ENCODE measurements around the gene IGIP. TPM values are rescaled to one million over a fixed set of nuclear protein-coding genes. Genes with fewer than 3 reads are reported as not detected.

IGIP gene
- total RNA-seq, 1 donor: 10.5 TPM

- Histone ChIP-seq H2AFZ (ENCODE audit: low read length) (no peak overlapping the region), H3K9me3 (ENCODE audit: low read depth, low read length) (no peaks in the 10 kb centered on the region), H3K79me2 (ENCODE audit: insufficient read depth, low read length) (peaks cover 92% of the 10 kb centered on the region), H3K27ac (ENCODE audit: low read depth, low read length) (no peak overlapping the region), H3K36me3 (ENCODE audit: insufficient read depth, low read length) (no peaks in the 10 kb centered on the region), H3K4me1 (ENCODE audit: insufficient read depth, low read length) (peaks cover 26% of the 10 kb centered on the region), H3K27me3 (ENCODE audit: insufficient read depth, low read length) (no peaks in the 10 kb centered on the region), H3K4me2 (ENCODE audit: insufficient read depth, low read length) (no peak overlapping the region), H3K4me3 (ENCODE audit: insufficient read depth, low read length) (no peak overlapping the region), H4K20me1 (ENCODE audit: insufficient read depth, low read length) (peaks cover 72% of the 10 kb centered on the region)
- DNase-seq (ENCODE audit: insufficient read length, low spot score, missing footprints): no peak
- no peak for TF ChIP-seq CTCF (IDR thresholded peaks at IDR 0.05; ENCODE audit: extremely low read depth, low read depth, low read length)
Measured at GRCh38 chr5:140116716-140117115, 9.0 kb upstream of the IGIP start.

- Histone ChIP-seq H3K27ac (ENCODE audit: low read depth, low read length) (no peak overlapping the region), H3K36me3 (ENCODE audit: insufficient read depth, low read length) (no peaks in the 10 kb centered on the region), H3K79me2 (ENCODE audit: insufficient read depth, low read length) (peaks cover 92% of the 10 kb centered on the region), H3K9me3 (ENCODE audit: low read depth, low read length) (no peaks in the 10 kb centered on the region), H3K4me3 (ENCODE audit: insufficient read depth, low read length) (no peak overlapping the region), H2AFZ (ENCODE audit: low read length) (no peak overlapping the region), H3K4me1 (ENCODE audit: insufficient read depth, low read length) (peaks cover 20% of the 10 kb centered on the region), H3K4me2 (ENCODE audit: insufficient read depth, low read length) (no peak overlapping the region), H3K27me3 (ENCODE audit: insufficient read depth, low read length) (no peaks in the 10 kb centered on the region), H4K20me1 (ENCODE audit: insufficient read depth, low read length) (peaks cover 69% of the 10 kb centered on the region)
- DNase-seq (ENCODE audit: insufficient read length, low spot score, missing footprints): no peak
- TF ChIP-seq CTCF (IDR thresholded peaks at IDR 0.05; ENCODE audit: extremely low read depth, low read depth, low read length): no peak
Measured at GRCh38 chr5:140117523-140117922, 8.2 kb upstream of the IGIP start.

GRCh38 chr5:140118302-140118936 lies 7.3 kb upstream of the IGIP start:
- Histone ChIP-seq H2AFZ (ENCODE audit: low read length) (no peak overlapping the region), H3K27me3 (ENCODE audit: insufficient read depth, low read length) (no peaks in the 10 kb centered on the region), H3K36me3 (ENCODE audit: insufficient read depth, low read length) (no peaks in the 10 kb centered on the region), H3K27ac (ENCODE audit: low read depth, low read length) (no peak overlapping the region), H3K9me3 (ENCODE audit: low read depth, low read length) (no peaks in the 10 kb centered on the region), H3K4me1 (ENCODE audit: insufficient read depth, low read length) (peaks cover 17% of the 10 kb centered on the region), H4K20me1 (ENCODE audit: insufficient read depth, low read length) (peaks cover 65% of the 10 kb centered on the region), H3K4me2 (ENCODE audit: insufficient read depth, low read length) (no peak overlapping the region), H3K4me3 (ENCODE audit: insufficient read depth, low read length) (no peak overlapping the region), H3K79me2 (ENCODE audit: insufficient read depth, low read length) (peaks cover 85% of the 10 kb centered on the region)
- no peak for TF ChIP-seq CTCF (IDR thresholded peaks at IDR 0.05; ENCODE audit: extremely low read depth, low read depth, low read length)
- peak; percentile 39 for DNase-seq (ENCODE audit: insufficient read length, low spot score, missing footprints)

GRCh38 chr5:140126315-140127012 lies 727 bp downstream of the IGIP start:
- no peak for TF ChIP-seq CTCF (IDR thresholded peaks at IDR 0.05; ENCODE audit: extremely low read depth, low read depth, low read length)
- Histone ChIP-seq H3K9me3 (ENCODE audit: low read depth, low read length) (no peaks in the 10 kb centered on the region), H3K4me3 (ENCODE audit: insufficient read depth, low read length) (no peak overlapping the region), H4K20me1 (ENCODE audit: insufficient read depth, low read length) (peaks cover 36% of the 10 kb centered on the region), H3K4me2 (ENCODE audit: insufficient read depth, low read length) (no peak overlapping the region), H2AFZ (ENCODE audit: low read length) (no peak overlapping the region), H3K27me3 (ENCODE audit: insufficient read depth, low read length) (no peaks in the 10 kb centered on the region), H3K36me3 (ENCODE audit: insufficient read depth, low read length) (no peaks in the 10 kb centered on the region), H3K79me2 (ENCODE audit: insufficient read depth, low read length) (peaks cover 80% of the 10 kb centered on the region), H3K4me1 (ENCODE audit: insufficient read depth, low read length) (peaks cover 4% of the 10 kb centered on the region), H3K27ac (ENCODE audit: low read depth, low read length) (no peak overlapping the region)
- no peak for DNase-seq (ENCODE audit: insufficient read length, low spot score, missing footprints)

Data from osteoblast (primary cell).